ENCODE measurements around the gene TMPRSS6.

Gene TMPRSS6

GRCh38 chr22:37043209-37043827 lies 66.2 kb downstream of the TMPRSS6 start:
- TF ChIP-seq POLR2AphosphoS5 (IDR thresholded peaks at IDR 0.05; ENCODE audit: low read depth, low read length) (no peak), FOXP2 (optimal IDR thresholded peaks at IDR 0.05; ENCODE audit: borderline replicate concordance, extremely low read depth, extremely low read length, insufficient read depth) (no peak), REST (IDR thresholded peaks at IDR 0.05; ENCODE audit: insufficient read depth in 1 of 2, low read depth in 2 of 2, low read length in 2 of 2) (no peak), TAF1 (IDR thresholded peaks at IDR 0.05; ENCODE audit: borderline replicate concordance, insufficient read depth, low read length) (no peak), SIN3A (IDR thresholded peaks at IDR 0.05; ENCODE audit: borderline replicate concordance, insufficient read depth, low read length) (no peak)

- TF ChIP-seq TAF1 (IDR thresholded peaks at IDR 0.05; ENCODE audit: borderline replicate concordance, insufficient read depth, low read length) (no peak), REST (IDR thresholded peaks at IDR 0.05; ENCODE audit: insufficient read depth in 1 of 2, low read depth in 2 of 2, low read length in 2 of 2) (no peak), POLR2AphosphoS5 (IDR thresholded peaks at IDR 0.05; ENCODE audit: low read depth, low read length) (no peak), FOXP2 (optimal IDR thresholded peaks at IDR 0.05; ENCODE audit: borderline replicate concordance, extremely low read depth, extremely low read length, insufficient read depth) (no peak), SIN3A (IDR thresholded peaks at IDR 0.05; ENCODE audit: borderline replicate concordance, insufficient read depth, low read length) (no peak)
Observed at GRCh38 chr22:37039466-37039865, 70.0 kb downstream of the TMPRSS6 start.

GRCh38 chr22:37037669-37038068 lies 71.8 kb downstream of the TMPRSS6 start:
- TF ChIP-seq SIN3A (IDR thresholded peaks at IDR 0.05; ENCODE audit: borderline replicate concordance, insufficient read depth, low read length): no peak
- no peak for TF ChIP-seq POLR2AphosphoS5 (IDR thresholded peaks at IDR 0.05; ENCODE audit: low read depth, low read length)
- no peak for TF ChIP-seq FOXP2 (optimal IDR thresholded peaks at IDR 0.05; ENCODE audit: borderline replicate concordance, extremely low read depth, extremely low read length, insufficient read depth)
- TF ChIP-seq REST (IDR thresholded peaks at IDR 0.05; ENCODE audit: insufficient read depth in 1 of 2, low read depth in 2 of 2, low read length in 2 of 2): no peak
- TF ChIP-seq TAF1 (IDR thresholded peaks at IDR 0.05; ENCODE audit: borderline replicate concordance, insufficient read depth, low read length): no peak

- TF ChIP-seq POLR2AphosphoS5 (IDR thresholded peaks at IDR 0.05; ENCODE audit: low read depth, low read length) (no peak), REST (IDR thresholded peaks at IDR 0.05; ENCODE audit: insufficient read depth in 1 of 2, low read depth in 2 of 2, low read length in 2 of 2) (no peak), TAF1 (IDR thresholded peaks at IDR 0.05; ENCODE audit: borderline replicate concordance, insufficient read depth, low read length) (no peak), FOXP2 (optimal IDR thresholded peaks at IDR 0.05; ENCODE audit: borderline replicate concordance, extremely low read depth, extremely low read length, insufficient read depth) (no peak), SIN3A (IDR thresholded peaks at IDR 0.05; ENCODE audit: borderline replicate concordance, insufficient read depth, low read length) (no peak)
Observed at GRCh38 chr22:37036655-37037377, 72.7 kb downstream of the TMPRSS6 start.
